ENCODE results near the gene UMODL1.

DNA sequence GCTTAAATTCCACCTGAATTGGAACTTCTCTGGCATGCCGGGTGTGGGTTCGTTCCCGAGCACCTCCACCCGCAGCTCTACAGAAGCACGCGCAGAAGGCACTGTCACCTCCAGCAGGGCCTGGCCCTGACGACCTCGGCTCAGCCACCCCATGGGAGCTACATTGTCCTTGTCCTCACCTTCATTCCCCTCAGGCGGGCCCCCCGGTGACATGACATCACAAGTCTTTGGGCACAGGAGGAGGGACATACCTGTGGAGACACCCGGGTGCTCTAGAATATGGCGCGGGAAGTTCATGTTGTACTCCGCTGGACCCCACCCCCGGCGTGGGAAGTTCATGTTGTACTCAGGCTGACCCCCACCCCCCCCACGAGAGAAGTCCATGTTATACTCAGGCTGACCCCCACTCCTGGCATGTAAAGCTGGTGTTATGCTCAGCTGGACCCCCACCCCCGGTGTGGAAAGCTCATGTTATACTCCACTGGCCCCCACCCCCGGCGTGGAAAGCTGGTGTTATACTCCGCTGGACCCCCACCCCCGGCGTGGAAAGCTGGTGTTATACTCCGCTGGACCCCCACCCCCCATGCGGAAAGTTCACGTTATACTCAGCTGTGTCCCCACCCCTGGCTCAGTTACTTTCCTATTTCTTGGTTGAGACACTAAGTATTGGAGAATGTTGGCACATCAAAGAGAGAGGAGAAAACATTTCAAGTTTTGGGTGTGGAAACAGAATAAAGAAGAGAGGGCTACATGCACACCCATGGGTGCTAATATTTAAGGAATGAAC, 37.6 kb downstream of the UMODL1 start:
- TF ChIP-seq, protein P1, sequence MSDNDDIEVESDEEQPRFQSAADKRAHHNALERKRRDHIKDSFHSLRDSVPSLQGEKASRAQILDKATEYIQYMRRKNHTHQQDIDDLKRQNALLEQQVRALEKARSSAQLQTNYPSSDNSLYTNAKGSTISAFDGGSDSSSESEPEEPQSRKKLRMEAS (IDR thresholded peaks at IDR 0.05) = no peak
- TF ChIP-seq TAF1 (IDR thresholded peaks at IDR 0.05; ENCODE audit: low read depth) (no peak), RAD21 (IDR thresholded peaks at IDR 0.05; ENCODE audit: low read depth) (no peak), CREB1 (IDR thresholded peaks at IDR 0.05; ENCODE audit: low read depth) (no peak), EGR1 (IDR thresholded peaks at IDR 0.05) (no peak)
